Measurements from ENCODE around the gene RAB31.

DNA sequence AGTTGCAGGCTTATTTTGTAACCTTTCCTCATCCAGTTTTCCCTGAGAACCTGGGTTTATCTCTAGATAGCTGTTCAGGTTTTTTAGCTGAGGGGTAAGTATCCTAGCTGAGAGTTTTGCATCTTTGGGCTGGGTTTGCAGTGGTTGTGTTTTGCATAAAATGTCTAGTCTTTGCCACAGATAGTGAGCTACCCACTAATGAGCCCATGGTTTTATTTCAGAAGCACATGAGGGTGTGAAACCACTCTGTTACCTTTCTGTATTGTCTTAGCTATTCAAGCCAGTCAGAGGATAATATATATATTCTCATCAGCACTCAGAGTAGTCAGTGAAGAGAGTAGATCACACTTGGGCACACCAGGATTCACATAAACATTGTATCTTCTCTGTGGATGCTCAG is 153.1 kb downstream of the RAB31 start:
- TF ChIP-seq, protein P1, sequence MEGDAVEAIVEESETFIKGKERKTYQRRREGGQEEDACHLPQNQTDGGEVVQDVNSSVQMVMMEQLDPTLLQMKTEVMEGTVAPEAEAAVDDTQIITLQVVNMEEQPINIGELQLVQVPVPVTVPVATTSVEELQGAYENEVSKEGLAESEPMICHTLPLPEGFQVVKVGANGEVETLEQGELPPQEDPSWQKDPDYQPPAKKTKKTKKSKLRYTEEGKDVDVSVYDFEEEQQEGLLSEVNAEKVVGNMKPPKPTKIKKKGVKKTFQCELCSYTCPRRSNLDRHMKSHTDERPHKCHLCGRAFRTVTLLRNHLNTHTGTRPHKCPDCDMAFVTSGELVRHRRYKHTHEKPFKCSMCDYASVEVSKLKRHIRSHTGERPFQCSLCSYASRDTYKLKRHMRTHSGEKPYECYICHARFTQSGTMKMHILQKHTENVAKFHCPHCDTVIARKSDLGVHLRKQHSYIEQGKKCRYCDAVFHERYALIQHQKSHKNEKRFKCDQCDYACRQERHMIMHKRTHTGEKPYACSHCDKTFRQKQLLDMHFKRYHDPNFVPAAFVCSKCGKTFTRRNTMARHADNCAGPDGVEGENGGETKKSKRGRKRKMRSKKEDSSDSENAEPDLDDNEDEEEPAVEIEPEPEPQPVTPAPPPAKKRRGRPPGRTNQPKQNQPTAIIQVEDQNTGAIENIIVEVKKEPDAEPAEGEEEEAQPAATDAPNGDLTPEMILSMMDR (IDR thresholded peaks at IDR 0.05): no peak
- TF ChIP-seq POLR2AphosphoS5 (IDR thresholded peaks at IDR 0.05): no peak
